GM12878 (cell line): ENCODE results near the gene FBLN5. TPM values are rescaled to one million over a fixed set of nuclear protein-coding genes. Genes with fewer than 3 reads are reported as not detected.

Experiments used
- ATF3 ChIP-seq: IDR thresholded peaks from 2 replicates; pipeline ENCODE4 v1.6.1; 2011; ENCODE audit warnings: low read depth, mild to moderate bottlenecking, low read length, moderate library complexity, borderline replicate concordance; ENCODE audit errors: extremely low read depth
- BCL11A ChIP-seq: IDR thresholded peaks from 2 replicates; pipeline ENCODE4 v1.6.1; 2011; ENCODE audit warnings: low read depth, low read length
- CEBPB ChIP-seq, 2 experiments: fragments of 150-350 bp in 1 of 2; IDR thresholded peaks; 2 replicates each; pipeline ENCODE4 v1.6.1; 2012 to 2014; ENCODE audit warnings: low read depth in 2 of 2, low read length in 2 of 2, borderline replicate concordance in 1 of 2, inconsistent platforms in 1 of 2
- CTCF ChIP-seq, 3 experiments: IDR thresholded peaks in 2 of 3; conservative IDR thresholded peaks in 1 of 3; 2 replicates each; pipeline ENCODE4 v1.5.1; 2011; ENCODE audit warnings: low read depth in 3 of 3, low read length in 3 of 3, mild to moderate bottlenecking in 3 of 3, control low read depth in 2 of 3, moderate library complexity in 2 of 3, inconsistent platforms in 1 of 3, mixed read lengths in 1 of 3; ENCODE audit not compliant: control insufficient read depth in 2 of 3, insufficient read depth in 1 of 3; ENCODE audit errors: extremely low read depth in 1 of 3
- CUX1 ChIP-seq: IDR thresholded peaks from 2 replicates; pipeline ENCODE4 v1.6.1; 2012; ENCODE audit warnings: improper control_type of control experiment, low read depth, low read length; ENCODE audit not compliant: insufficient replicate concordance
- MLLT1 ChIP-seq: fragments of 450-650 bp; IDR thresholded peaks from 2 replicates; pipeline ENCODE4 v1.6.1; 2016; ENCODE audit warnings: mild to moderate bottlenecking
- NFXL1 ChIP-seq: fragments of 450-650 bp; IDR thresholded peaks from 2 replicates; pipeline ENCODE4 v1.6.1; 2017; ENCODE audit warnings: antibody characterized with exemption, mild to moderate bottlenecking, borderline replicate concordance
- PKNOX1 ChIP-seq: fragments of 450-650 bp; IDR thresholded peaks from 2 replicates; pipeline ENCODE4 v1.6.1; 2016; ENCODE audit warnings: mild to moderate bottlenecking
- POU2F2 ChIP-seq: IDR thresholded peaks from 3 replicates; pipeline ENCODE4 v1.6.1; 2011; ENCODE audit warnings: low read depth, mild to moderate bottlenecking, low read length, borderline replicate concordance
- SPI1 ChIP-seq: IDR thresholded peaks from 2 replicates; pipeline ENCODE4 v1.6.1; 2011; ENCODE audit warnings: low read depth, mild to moderate bottlenecking, low read length, moderate library complexity, borderline replicate concordance; ENCODE audit not compliant: insufficient read depth
- polyA plus RNA-seq, 11 experiments: library from polyadenylated mRNA; depleted of rRNA in 4 of 11; unstranded in 6 of 11; stranded (reverse) in 5 of 11; fragments of >200 nt; fragmentation: Nextera tagmentation in 4 of 11; fragmentation: Illumina TruSeq in 1 of 11; extraction: Ambion mirVana in 4 of 11; extraction: Trizol in 1 of 11; gene quantifications; 1 replicate in 1 of 11; 2 replicates in 10 of 11; pipeline versions ENCODE4 v1.2.1 to v1.2.3, GENCODE V29; 2011 to 2016; ENCODE audit warnings: inconsistent platforms in 2 of 11, missing spikeins in 2 of 11, low read depth in 1 of 11
- total RNA-seq, 4 experiments: library from RNA; depleted of rRNA in 3 of 4; stranded (reverse); fragments of >200 nt in 3 of 4; fragmentation: Illumina TruSeq in 1 of 4; extraction: Trizol in 1 of 4; gene quantifications; 2 replicates each; pipeline versions ENCODE4 v1.2.1 to v1.2.3, GENCODE V29; 2013 to 2021

FBLN5 gene
- total and polyA plus RNA-seq, 10 of the 15 experiments (the other 5 are each of a cell fraction or from before 2014, with no cell fraction given), result 0.03 to 0.64 (median 0.24) TPM

- no peak for TF ChIP-seq CUX1
- TF ChIP-seq CEBPB (IDR thresholded peaks at IDR 0.05; ENCODE audit: borderline replicate concordance in 1 of 2, low read depth in 2 of 2, low read length in 2 of 2), result no peak
- no peak for TF ChIP-seq CTCF (IDR thresholded peaks at IDR 0.05 in 2 of 3, conservative IDR thresholded peaks at IDR 0.05 in 1 of 3; ENCODE audit: control insufficient read depth in 2 of 3, extremely low read depth in 1 of 3, insufficient read depth in 1 of 3, low read depth in 3 of 3, low read length in 3 of 3)
- no peak for TF ChIP-seq POU2F2
- TF ChIP-seq ATF3, result no peak
- TF ChIP-seq MLLT1, result no peak
- no peak for TF ChIP-seq NFXL1
- TF ChIP-seq PKNOX1, result no peak
- TF ChIP-seq SPI1, result no peak
- no peak for TF ChIP-seq BCL11A
Measured at GRCh38 chr14:91927800-91928199, 19.7 kb downstream of the FBLN5 start (continued).
